BE2C (cell line): Measurements from ENCODE around the gene TMEM86B.

Experiments
- DNase-seq: peaks from one replicate; pipeline ENCODE4 v3.0.0-alpha.2; 2020
- H3K27me3 ChIP-seq: fragments of 250-450 bp; sonication (Bioruptor Pico); 2 replicates; pipeline ENCODE4 v1.5.1; 2020; ENCODE audit warnings: mild to moderate bottlenecking
- H3K36me3 ChIP-seq: fragments of 250-450 bp; sonication (Bioruptor Pico); 2 replicates; pipeline ENCODE4 v1.5.1; 2020; ENCODE audit warnings: mild to moderate bottlenecking
- H3K4me1 ChIP-seq: fragments of 250-450 bp; sonication (Bioruptor Pico); 2 replicates; pipeline ENCODE4 v1.5.1; 2020
- H3K4me3 ChIP-seq: 2 replicates; pipeline ENCODE4 v1.5.1; 2011; ENCODE audit warnings: low read depth, low read length
- H3K9me3 ChIP-seq: fragments of 250-450 bp; sonication (Bioruptor Pico); 2 replicates; pipeline ENCODE4 v1.5.1; 2020
- TF ChIP-seq, protein P1 (sequence below): IDR thresholded peaks from 2 replicates; pipeline ENCODE4 v1.5.1; 2012; ENCODE audit warnings: mild to moderate bottlenecking, low read depth, low read length

The TMEM86B gene

DNA sequence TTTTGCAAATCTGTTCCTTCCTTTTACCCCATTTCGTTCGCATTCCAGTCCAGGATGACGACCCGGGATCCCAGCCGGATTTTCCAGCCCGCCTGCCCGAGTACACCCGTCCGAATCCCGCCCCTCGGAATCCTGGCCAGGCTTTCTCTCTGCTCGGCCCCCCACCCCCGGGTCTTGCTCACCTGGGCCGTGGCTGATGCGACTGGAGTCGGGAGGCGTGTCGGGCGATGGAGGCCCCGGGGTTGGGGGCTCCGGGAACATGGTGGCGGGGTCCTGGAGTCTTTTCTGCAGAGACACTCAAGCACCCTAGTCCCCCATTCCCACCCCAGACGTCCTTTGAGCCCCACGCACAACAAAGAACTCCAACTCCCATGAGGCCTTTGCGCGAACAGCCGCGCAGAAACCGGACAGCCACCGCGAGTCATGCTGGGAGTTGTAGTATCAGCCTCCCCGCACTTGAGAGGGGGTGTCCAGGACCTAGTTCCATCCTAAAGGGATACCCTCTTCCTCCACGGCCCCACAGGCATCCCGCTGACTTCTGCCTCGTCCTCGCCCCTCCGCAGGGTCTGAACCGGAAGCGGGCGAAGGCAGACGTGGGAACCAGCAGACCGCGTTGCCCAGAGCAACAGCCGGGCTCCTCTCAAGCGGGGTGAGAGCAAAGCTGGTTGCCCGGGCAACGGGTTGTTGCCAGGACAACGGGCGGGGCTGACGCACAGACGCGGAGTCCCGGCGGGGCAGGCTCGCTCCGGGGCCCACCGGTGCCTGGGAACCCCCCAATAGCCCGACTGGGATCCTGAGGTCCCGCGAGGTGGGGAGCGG, 49.6 kb downstream of the TMEM86B start:
- DNase-seq, result peak; percentile 95
- no peaks in the 10 kb centered on the region for H3K9me3 ChIP-seq
- peak overlapping the region; percentile 78 for H3K4me3 ChIP-seq
- peaks cover 2% of the 10 kb centered on the region; the same call in 1 of the 2 replicates for H3K4me1 ChIP-seq
- H3K36me3 ChIP-seq, result no peaks in the 10 kb centered on the region
- TF ChIP-seq, protein P1, sequence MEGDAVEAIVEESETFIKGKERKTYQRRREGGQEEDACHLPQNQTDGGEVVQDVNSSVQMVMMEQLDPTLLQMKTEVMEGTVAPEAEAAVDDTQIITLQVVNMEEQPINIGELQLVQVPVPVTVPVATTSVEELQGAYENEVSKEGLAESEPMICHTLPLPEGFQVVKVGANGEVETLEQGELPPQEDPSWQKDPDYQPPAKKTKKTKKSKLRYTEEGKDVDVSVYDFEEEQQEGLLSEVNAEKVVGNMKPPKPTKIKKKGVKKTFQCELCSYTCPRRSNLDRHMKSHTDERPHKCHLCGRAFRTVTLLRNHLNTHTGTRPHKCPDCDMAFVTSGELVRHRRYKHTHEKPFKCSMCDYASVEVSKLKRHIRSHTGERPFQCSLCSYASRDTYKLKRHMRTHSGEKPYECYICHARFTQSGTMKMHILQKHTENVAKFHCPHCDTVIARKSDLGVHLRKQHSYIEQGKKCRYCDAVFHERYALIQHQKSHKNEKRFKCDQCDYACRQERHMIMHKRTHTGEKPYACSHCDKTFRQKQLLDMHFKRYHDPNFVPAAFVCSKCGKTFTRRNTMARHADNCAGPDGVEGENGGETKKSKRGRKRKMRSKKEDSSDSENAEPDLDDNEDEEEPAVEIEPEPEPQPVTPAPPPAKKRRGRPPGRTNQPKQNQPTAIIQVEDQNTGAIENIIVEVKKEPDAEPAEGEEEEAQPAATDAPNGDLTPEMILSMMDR, result no peak
- H3K27me3 ChIP-seq, result no peaks in the 10 kb centered on the region
